GM21576 (cell line): ENCODE data around the gene LRRC7.
"Not testable (repeated sequence)": the region's sequence is repeated elsewhere in the genome, so short reads cannot be mapped to it uniquely, and the experiment has no call there.

Experiments
- ATAC-seq: cut with Tn5 transposase; IDR thresholded peaks from one replicate; pipeline ENCODE4 v1.9.1; 2021; ENCODE audit warnings: mild to moderate bottlenecking, moderate library complexity; ENCODE audit not compliant: unreplicated experiment

Gene LRRC7

DNA sequence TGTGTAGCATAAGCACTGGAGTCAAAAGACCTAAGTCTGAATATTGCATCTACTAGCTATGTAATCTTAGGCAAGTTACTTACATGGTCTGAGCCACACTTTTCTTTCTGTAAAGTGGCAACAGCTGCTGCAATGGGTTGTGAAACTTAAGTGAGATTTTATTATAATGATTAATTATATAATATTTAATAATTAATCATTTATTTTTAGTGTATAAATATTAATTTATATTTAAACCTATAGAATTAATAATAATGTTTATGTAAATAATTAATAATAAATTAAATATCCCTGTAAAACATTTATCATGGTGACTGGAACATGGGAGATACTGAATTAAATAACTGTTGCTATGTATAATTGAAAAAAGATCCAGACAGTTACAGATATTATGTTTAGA, 457.3 kb downstream of the LRRC7 start:
- no peak for ATAC-seq

DNA sequence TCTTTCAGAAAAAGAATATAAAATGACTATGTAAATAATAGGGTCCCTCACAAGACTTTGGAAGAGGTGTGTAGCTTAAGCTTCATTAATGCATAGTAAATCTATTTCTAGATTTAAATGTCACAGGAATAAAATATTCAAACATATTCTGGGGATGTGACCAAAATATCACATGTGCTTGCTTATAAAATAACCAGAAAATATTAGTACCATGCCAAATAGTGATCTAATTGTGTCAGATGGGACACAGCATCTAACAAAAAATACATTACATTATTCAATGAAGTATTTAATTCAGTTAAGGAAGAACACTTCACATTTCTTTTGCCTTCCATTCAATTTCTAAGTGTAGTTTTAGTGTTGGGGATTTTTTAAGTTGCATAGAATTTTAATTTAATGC, 458.1 kb downstream of the LRRC7 start:
- no peak for ATAC-seq

DNA sequence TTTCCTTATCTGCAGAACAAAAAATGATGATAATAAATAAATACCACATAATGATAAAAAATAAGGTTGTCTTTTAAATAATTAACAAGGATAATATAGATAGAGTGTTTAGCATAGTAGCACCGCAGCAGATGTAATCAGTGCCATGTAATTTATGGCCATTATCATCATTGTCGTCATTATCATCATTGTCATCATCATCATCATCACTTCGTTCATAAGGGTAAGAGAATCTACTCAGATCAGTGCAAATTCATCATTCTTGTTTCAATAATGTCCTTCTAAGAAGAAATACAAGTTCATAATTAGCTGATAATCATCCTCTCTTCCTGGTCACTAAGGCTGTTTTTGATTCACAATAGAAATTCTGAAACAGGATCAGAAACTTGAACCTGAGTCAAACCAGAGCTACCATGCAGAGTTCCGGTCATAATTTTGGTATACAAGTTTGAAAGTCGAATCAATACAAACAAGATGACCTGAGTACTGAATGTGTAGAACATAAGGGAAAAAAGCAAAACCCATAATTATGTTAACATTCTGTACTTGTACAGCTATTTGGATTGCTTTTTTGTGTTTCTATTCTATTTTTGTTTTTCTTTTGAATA, 465.6 kb downstream of the LRRC7 start:
- ATAC-seq: peak; percentile 81

DNA sequence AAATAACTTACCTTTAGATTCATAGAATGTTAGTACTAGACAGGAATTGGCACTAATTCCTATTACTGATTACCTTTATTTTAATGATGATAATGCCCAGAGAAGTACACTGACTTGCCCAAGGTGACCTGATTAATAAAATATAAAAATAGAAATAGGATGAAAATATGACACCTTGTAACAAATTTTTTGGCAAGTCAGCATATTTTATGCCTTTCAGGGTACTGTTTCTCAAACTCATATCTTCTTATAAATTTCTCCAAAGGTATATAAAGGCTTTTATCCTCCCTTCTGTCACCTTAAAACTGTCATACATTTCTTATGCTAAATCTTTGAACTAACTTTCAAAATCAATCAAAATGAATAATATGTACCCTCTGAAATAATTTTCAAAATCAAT, 466.2 kb downstream of the LRRC7 start:
- ATAC-seq: no peak

DNA sequence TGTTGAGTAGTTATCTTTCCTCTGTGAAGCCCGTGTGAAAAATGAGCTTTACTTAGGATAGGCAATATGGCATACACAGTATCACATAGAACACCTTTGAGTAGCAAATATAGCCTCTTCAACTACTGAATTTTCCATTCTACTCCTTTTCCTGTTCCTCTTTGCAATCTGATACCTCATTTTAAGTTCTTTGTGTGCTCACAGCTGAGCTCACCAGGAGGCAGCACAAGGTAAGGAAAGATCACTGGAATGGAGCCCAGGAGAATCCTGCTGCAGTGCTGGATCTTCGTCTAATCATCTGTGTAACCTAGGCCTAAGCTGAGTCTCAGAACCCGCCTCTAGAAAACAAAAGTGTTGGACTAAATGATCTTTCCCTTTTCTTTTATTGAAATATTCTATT, 466.7 kb downstream of the LRRC7 start:
- no peak for ATAC-seq

DNA sequence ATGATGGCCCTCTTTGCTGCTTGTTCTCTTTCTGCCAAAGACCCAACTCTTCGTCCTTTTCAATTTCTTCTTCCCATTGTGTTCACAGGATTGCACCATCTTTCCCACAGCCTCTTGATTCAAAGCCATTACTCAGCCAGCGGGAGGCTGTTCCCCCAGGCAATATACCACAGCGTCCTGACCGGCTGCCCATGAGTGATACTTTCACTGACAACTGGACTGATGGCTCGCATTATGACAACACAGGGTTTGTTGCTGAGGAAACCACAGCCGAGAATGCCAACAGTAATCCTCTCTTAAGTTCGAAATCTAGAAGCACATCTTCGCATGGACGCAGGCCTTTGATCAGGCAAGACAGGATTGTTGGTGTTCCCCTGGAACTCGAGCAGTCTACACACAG, 470.3 kb downstream of the LRRC7 start:
- no peak for ATAC-seq

DNA sequence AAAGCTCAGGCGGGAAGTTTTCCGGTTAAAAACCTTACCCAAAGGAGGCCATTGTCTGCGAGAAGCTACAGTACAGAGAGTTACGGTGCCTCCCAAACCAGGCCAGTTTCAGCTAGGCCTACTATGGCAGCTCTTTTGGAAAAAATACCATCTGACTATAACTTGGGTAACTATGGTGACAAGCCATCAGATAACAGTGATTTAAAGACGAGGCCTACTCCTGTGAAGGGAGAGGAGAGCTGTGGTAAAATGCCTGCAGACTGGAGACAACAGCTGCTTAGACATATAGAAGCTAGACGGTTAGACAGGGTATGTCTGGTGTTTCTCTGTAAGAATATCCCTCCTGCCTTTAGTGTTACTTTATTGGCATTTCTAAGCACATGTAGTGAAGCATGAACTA, 471.8 kb downstream of the LRRC7 start:
- no peak for ATAC-seq

DNA sequence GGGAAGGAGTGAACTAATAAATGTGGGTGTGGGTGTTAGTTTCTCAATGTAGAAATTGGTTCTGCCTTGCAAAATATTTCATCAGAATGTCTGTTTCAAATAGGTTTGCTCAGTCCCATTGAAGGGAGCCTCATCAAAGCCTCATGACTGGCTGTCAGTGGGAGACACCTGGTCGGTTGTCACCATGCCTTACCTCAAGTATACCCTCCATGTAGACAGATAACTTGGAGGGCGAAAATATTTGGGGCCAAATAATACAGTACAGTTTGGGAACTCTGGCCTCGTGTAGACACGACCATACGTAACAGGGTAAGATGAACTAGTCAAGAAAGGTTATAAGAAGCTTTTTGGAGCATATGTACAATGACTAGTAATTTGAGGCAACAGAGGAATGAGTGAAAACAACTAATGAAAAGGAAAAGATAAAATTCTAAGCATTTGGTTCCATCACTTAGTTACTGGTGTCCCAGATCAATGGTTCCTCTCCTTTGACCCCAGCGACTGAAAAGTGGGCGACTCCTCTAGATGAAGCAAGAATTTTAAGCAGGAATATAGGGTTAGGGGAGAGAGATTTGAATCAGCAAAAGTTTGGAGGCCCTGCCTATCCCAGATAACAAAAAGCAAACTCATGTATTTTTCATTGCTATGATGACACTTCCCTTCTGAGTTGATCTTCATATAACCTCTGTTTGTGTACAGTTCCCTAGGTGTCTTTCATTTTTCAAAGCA, 473.8 kb downstream of the LRRC7 start:
- no peak for ATAC-seq

DNA sequence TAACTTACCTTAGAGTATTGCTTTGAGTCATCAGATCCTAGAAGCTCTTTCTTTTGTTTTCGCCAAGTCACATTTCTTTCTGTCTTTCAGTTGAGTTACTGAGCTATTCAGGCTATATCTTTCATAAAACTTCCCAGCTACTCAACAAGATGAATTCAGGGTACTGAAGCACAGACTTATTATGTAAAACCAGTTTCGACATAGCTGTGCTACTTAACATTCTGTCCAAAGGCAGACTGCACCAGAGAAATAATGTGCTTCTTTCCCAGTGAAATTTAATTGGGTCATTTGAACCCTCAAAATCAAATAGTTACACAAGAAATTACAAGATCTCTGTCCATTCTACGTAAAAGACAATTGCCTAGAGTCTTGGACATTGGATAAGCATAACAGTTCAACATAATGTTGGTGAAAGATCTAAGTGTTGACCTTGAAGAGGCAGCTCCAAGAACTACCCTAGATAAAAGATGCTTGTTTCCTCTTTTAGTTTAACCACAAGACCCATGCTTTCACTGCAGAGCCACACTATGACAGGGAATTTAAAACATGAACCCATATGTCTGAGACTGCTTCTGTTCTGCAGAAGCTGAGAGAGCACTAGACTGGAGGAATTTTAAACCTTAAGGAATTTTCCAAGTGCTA, 474.5 kb downstream of the LRRC7 start:
- no peak for ATAC-seq

DNA sequence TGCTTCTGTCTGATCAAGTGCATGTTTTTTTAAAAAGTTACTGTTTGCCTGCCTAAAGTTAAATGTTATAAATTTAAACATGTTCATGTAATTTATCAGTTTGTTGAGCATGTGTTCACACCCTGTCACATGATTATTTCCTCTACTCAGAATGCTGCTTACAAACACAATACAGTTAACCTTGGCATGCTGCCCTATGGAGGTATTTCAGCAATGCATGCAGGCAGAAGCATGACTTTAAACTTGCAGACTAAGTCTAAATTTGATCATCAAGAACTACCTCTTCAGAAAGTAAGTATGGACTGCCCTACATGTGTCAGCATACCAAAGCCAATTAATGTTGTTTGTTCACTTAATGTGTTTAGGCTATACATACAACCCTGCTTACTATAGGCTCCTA, 476.1 kb downstream of the LRRC7 start:
- no peak for ATAC-seq

DNA sequence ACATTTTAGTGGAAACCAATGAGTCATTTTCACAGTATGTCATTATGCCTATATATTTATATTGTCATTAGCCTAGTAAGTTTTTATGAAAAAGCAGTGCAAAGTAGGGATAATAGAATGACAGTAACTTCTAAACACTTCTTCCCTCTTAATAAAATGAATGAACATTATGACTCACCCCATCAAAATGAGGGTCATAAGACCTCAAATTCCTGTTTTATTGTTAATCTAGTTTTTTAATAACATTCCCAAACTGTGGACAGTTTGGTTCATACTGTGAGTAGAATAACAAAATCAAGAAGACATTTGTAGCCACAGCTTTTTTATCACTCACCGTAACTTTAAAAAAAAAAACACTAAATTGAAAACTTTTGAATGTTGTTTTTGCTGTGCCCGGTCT, 477.1 kb downstream of the LRRC7 start:
- no peak for ATAC-seq

DNA sequence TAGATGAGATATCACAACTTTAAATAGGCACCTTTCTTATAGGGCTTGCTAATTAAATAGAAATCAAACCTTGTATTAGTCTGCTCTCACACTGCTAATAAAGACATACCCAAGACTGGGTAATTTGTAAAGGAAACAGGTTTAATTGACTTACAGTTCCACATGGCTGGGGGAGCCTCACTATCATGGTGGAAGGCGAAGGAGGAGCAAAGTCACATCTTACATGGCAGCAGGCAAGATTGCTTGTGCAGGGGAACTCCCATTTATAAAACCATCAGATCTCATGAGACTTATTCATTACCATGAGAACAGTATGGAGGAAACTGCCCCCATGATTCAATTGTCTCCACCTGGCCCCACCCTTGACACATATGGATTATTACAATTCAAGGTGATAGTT, 477.9 kb downstream of the LRRC7 start:
- not testable (repeated sequence) for ATAC-seq

DNA sequence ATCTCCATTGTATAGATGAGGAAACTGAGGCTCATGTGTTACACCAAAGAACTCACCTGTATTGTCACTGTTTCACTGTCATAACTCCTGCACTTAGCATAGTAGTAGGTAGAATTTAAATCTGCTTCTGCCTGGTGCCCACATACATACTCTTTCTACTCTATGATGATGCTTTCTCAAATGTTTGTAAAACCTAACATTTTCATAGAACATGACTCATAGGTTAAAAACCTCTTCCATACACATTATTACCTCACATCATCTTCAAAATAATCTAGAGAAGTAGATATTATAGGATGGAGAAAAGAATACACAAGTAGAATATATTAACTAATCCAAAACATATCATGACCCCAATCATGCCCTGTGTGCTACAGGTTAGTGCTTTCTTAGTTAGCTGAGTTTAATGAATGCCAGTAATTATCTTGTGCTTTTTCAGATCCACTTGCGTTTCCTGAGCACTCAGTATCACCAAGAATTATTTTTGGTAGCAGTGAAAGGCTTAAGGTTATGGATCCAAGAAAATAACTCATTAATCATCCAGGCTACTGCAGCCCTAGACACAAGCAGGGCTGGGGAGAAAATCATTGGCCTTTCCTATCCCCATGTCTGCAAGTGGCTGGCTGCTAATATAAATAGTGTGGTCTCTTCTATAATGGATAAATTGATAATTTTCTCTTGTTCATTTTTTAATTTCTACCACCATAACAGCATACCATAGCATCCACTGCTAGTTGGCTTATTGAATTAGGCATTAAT, 480.8 kb downstream of the LRRC7 start:
- no peak for ATAC-seq

DNA sequence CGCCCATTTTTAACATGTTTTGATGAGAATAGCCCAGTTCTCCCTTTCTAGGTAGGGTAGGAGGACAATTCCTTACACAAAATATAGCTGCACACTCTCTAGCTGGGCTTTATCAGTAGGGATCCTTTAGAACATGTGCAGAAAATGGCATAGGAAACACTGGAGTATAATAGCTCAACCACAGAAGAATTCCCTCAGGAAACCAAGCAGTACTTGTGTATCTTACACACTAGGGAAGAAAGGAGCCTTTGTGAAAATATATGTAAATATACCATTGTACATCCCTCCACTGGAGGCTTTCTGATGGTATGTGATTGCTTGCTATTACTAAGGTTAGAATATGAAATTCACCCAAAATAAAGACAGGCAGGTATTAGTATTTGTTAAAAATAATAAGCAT, 484.2 kb downstream of the LRRC7 start:
- no peak for ATAC-seq

DNA sequence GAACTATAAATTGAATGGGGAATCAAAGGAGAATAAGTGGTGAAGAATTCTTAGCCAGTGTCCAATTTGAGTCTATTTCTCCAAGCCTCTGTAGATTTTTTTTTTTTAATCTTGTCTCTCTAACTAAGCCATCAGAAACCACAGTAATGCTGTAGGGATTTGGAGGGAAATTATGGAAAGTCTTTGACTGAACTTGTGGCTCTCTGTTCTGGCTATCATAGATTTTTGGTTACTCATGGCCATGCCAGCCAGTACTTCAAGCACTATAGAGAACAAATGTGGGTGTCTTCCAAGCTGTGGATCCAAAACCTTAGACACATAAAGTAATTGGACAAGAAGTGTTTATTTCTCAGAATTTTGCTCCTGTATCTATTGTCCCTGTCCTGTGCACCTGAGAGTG, 489.8 kb downstream of the LRRC7 start:
- ATAC-seq: no peak

DNA sequence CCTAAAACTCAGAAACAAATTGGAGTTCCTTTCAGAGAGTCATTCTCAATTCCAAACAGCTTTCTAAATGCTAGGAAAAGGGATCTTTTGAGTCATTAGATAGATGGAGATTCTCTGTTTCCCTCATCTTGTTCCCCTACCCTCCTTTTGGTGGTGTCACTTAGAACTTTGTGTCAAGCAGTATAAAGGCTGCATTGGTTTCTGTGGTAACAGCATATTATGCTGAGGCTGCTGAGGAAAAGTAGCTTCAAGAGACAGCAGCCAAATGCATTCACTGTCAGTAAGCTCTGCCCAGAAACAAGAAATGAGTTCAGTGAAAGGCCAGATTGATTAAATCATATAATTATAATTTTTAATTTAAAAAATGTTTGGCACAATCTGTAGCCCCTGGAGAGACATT, 493.5 kb downstream of the LRRC7 start:
- ATAC-seq: no peak

DNA sequence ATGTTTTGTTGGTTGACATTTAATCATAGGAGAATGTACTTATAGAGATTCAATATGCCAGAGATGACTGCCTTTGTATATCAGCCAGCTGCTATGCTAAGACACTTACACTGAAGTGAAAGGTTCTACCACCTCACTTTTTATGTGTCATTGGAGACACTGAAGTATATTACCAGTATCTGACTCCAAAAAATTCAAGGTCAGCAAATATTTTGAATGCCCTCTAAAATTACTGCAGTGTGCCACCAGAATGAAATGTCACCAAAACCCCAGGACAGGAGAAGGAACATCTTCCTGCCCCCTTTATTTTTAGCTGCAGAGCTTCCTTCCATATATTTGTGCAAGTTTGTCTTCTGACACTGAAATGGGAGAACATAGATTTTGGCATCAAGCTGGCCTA, 496.1 kb downstream of the LRRC7 start:
- no peak for ATAC-seq

DNA sequence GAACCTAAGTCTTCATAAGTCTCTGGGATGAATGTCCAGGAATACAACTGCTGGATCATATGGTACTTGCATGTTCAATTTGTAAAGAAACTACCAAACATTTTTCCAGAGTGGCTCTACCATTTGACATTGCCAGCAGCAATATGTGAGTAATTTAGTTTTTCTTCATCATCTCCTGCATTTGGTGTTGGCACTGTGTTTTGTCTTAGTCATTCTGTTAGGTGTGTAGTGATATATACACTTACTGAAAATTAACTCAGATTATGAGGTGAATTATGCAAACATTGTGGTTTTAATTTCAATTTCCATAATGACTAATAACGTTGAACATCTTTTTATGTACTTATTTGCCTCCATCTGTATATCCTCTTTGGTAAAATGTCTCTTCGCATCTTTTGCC, 499.0 kb downstream of the LRRC7 start:
- no peak for ATAC-seq

DNA sequence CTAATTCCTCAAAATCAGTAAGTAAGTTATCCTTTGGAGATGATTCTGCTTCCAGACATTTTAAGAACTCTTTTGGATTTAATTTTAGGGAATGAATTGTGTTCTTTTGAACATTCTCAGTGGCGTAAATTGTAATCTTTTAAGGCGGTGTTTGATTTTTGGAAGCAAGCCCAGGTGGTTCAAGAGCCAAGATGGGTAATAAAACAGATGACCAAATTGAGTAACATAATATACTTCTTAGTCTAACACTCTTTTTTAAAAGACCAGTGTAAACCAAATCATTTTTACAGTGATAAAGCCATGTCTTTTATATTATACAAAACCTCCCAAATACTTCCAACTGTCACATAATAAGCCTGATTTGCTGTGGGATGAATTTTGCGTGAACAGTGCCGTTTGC, 503.9 kb downstream of the LRRC7 start:
- no peak for ATAC-seq

DNA sequence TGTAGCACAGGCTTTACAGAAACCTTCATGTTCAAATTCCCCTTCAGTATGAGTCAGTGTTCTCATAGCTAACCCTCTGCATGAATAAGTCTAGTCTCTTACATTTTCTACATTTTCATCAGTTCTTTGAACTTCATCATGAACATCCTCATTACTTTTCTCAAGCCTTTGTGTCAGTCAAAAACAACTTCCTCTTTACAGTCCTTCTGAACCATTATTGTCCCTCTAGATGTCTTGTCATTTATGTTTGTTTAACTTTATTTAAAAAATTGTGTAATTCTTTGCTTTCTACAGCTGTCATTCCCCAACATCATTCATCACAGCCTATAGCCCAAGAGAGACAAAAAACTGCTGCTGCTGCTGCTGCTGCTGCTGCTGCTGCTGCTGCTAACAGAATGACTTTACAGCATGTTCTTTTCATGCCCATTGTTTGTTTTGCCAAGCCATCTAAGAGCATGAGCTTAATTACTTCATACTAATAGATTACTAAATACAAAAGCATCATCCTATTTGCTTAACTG, 504.6 kb downstream of the LRRC7 start:
- ATAC-seq: no peak

DNA sequence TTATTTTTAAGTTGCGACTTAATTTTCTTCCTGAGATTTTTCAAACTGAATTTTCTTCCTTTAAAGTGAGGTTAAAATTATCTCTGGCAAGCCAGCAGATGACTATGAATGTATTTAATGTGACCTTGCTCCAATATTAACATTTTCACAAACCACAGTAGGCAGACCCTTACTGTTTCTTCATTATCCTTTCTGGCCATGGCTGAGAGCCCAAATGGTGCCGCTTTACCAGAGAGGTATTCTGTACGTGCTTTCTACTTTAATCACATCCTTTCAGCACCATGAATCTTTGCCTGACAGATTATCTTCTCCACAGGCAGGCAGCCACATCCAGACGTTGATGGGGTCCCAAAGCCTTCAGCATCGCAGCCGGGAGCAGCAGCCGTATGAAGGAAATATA, 508.0 kb downstream of the LRRC7 start:
- no peak for ATAC-seq

DNA sequence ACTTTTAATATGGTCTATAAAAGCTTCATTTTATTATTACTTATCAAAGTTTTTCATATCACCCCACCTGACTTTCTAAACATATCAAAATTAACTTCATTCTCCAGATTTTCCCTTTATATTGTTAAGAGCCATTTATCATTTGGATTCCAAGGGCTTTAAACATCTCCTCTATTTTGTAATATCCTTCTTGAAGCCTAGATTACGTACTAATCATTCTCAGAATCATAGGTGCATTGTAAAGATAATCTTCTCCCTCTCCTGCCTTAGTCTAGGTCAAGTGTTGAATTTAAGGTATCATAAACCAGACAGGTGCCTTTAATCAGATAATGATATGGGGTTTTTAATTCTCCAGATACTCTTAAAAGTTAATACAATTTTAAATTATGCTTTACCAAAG, 509.3 kb downstream of the LRRC7 start:
- no peak for ATAC-seq
